HG02571 (cell line): ENCODE data around the gene MIER2.

Experiments
- ATAC-seq: cut with Tn5 transposase; IDR thresholded peaks from one replicate; pipeline ENCODE4 v1.9.1; 2021; ENCODE audit warnings: mild to moderate bottlenecking, moderate library complexity; ENCODE audit not compliant: unreplicated experiment

Gene MIER2

GRCh38 chr19:309206-309565 lies 35.4 kb downstream of the MIER2 start:
- ATAC-seq: no peak

- ATAC-seq: no peak
Measured at GRCh38 chr19:308471-309205, 36.0 kb downstream of the MIER2 start.

- ATAC-seq: no peak
Measured at GRCh38 chr19:307793-308420, 36.7 kb downstream of the MIER2 start.

GRCh38 chr19:307111-307531 lies 37.5 kb downstream of the MIER2 start:
- no peak for ATAC-seq

- ATAC-seq: no peak
Measured at GRCh38 chr19:306151-306900, 38.3 kb downstream of the MIER2 start.

GRCh38 chr19:305240-306150 lies 39.1 kb downstream of the MIER2 start:
- no peak for ATAC-seq

- no peak for ATAC-seq
Measured at GRCh38 chr19:296476-297225, 47.9 kb downstream of the MIER2 start.

GRCh38 chr19:295687-296370 lies 48.8 kb downstream of the MIER2 start:
- no peak for ATAC-seq

GRCh38 chr19:294946-295686 lies 49.5 kb downstream of the MIER2 start:
- ATAC-seq: no peak

- no peak for ATAC-seq
Measured at GRCh38 chr19:294341-294945, 50.2 kb downstream of the MIER2 start.

GRCh38 chr19:293436-294110 lies 51.0 kb downstream of the MIER2 start:
- no peak for ATAC-seq

- no peak for ATAC-seq
Measured at GRCh38 chr19:292951-293350, 51.6 kb downstream of the MIER2 start.

- no peak for ATAC-seq
Measured at GRCh38 chr19:292281-292884, 52.2 kb downstream of the MIER2 start.

- no peak for ATAC-seq
Measured at GRCh38 chr19:291561-292280, 52.9 kb downstream of the MIER2 start.

- no peak for ATAC-seq
Measured at GRCh38 chr19:291006-291521, 53.5 kb downstream of the MIER2 start, which contains the start of gene PLPP2. TSS of gene PLPP2 (minus strand) at chr19:291403. CDS start at chr19:291336, 67 bp downstream.

- ATAC-seq: no peak
Measured at GRCh38 chr19:290372-291005, 54.1 kb downstream of the MIER2 start.
